Stimulated activated memory B cell treated with anti-CD40 and anti-IgM and Interleukin-4, amounts not matched to agents 10 μg/mL and 1 μg/mL and 100 μg/mL, for 72 hours (primary cell): ENCODE measurements around the gene RAB35.
"Not testable (repeated sequence)": the region's sequence is repeated elsewhere in the genome, so short reads cannot be mapped to it uniquely, and the experiment has no call there.

Experiments
- ATAC-seq: fragments of 150-1000 bp; cut with Tn5 transposase; 2 replicates; pipeline ENCODE4 v1.10.0; 2021
- H3K27ac Mint-ChIP-seq: one replicate; pipeline ENCODE4 v1.8.0; 2022; ENCODE audit warnings: mild to moderate bottlenecking, mixed read lengths
- H3K27me3 Mint-ChIP-seq: one replicate; pipeline ENCODE4 v1.8.0; 2022; ENCODE audit warnings: mixed read lengths
- H3K36me3 Mint-ChIP-seq: one replicate; pipeline ENCODE4 v1.8.0; 2022; ENCODE audit warnings: mixed read lengths
- H3K4me1 Mint-ChIP-seq: one replicate; pipeline ENCODE4 v1.8.0; 2022; ENCODE audit warnings: mixed read lengths
- H3K4me3 Mint-ChIP-seq: one replicate; pipeline ENCODE4 v1.8.0; 2022; ENCODE audit warnings: mild to moderate bottlenecking, moderate library complexity, mixed read lengths
- H3K9me3 Mint-ChIP-seq: one replicate; pipeline ENCODE4 v1.8.0; 2022; ENCODE audit warnings: mixed read lengths

RAB35 gene

GRCh38 chr12:120047072-120047471, 69.5 kb downstream of the RAB35 start:
- no peak overlapping the region for H3K27ac Mint-ChIP-seq
- peaks cover 21% of the 10 kb centered on the region for H3K36me3 Mint-ChIP-seq
- H3K27me3 Mint-ChIP-seq: no peaks in the 10 kb centered on the region
- no peak overlapping the region for H3K4me3 Mint-ChIP-seq
- H3K4me1 Mint-ChIP-seq: no peaks in the 10 kb centered on the region
- no peak for ATAC-seq
- peaks cover 3% of the 10 kb centered on the region for H3K9me3 Mint-ChIP-seq

GRCh38 chr12:120045367-120045766, 71.2 kb downstream of the RAB35 start:
- not testable (repeated sequence) for H3K4me3 Mint-ChIP-seq, H3K27me3 Mint-ChIP-seq, H3K27ac Mint-ChIP-seq, ATAC-seq, H3K9me3 Mint-ChIP-seq, H3K4me1 Mint-ChIP-seq
- H3K36me3 Mint-ChIP-seq: peaks cover 15% of the 10 kb centered on the region
